SK-N-SH (cell line): ENCODE measurements around the gene ISY1. TPM values are rescaled to one million over a fixed set of nuclear protein-coding genes. Genes with fewer than 3 reads are reported as not detected.
"Not testable (repeated sequence)": the region's sequence is repeated elsewhere in the genome, so short reads cannot be mapped to it uniquely, and the experiment has no call there.

Experiments
- CTCF ChIA-PET: fragments of 300-600, 350-600 bp; formaldehyde crosslinking; extraction: SDS; loops from one replicate; lab custom pipeline; 2021; lab: Yijun Ruan, JAX
- POLR2A ChIA-PET: fragments of 350-600 bp; sonication (Branson Sonifier 250); formaldehyde crosslinking; extraction: SDS; loops from one replicate; lab custom pipeline; 2020; ENCODE audit warnings: antibody characterized with exemption, inconsistent platforms; lab: Yijun Ruan, JAX
- DNase-seq: peaks from one replicate; pipeline ENCODE4 v3.0.0; 2012
- H2AFZ ChIP-seq: fragments of 200-600 bp; sonication (generic); 2 replicates; pipeline ENCODE4 v1.8.1; 2016; ENCODE audit warnings: antibody characterized with exemption, mild to moderate bottlenecking, low read depth
- H3F3A ChIP-seq: fragments of 200-600 bp; sonication (generic); replicated peaks from 2 replicates; pipeline ENCODE3; 2016; ENCODE audit warnings: antibody characterized with exemption, mild to moderate bottlenecking; ENCODE audit not compliant: insufficient read depth
- H3K27ac ChIP-seq, 2 experiments: fragments of 200-500 bp in 1 of 2; fragments of 200-600 bp in 1 of 2; sonication (Bioruptor generic) in 1 of 2; sonication (generic), shearing (Covaris generic) in 1 of 2; 2 replicates each; pipeline versions ENCODE4 v1.5.1 to v1.6.1; 2014 to 2016; ENCODE audit warnings: low read depth in 2 of 2, inconsistent platforms in 1 of 2, low read length in 1 of 2, mild to moderate bottlenecking in 1 of 2, mixed read lengths in 1 of 2
- H3K27me3 ChIP-seq: fragments of 200-600 bp; sonication (generic), shearing (Covaris generic); 2 replicates; pipeline ENCODE4 v1.6.1; 2016; ENCODE audit warnings: mixed run types; ENCODE audit not compliant: insufficient read depth
- H3K36me3 ChIP-seq, 2 experiments: fragments of 200-500 bp in 1 of 2; fragments of 200-600 bp in 1 of 2; sonication (Bioruptor generic) in 1 of 2; sonication (generic) in 1 of 2; replicated peaks in 1 of 2; 2 replicates each; pipeline versions ENCODE3 to v1.5.1; 2014 to 2016; ENCODE audit warnings: low read length in 1 of 2, mild to moderate bottlenecking in 1 of 2; ENCODE audit not compliant: insufficient read depth in 2 of 2, control insufficient read depth in 1 of 2
- H3K4me1 ChIP-seq, 2 experiments: fragments of 200-500 bp in 1 of 2; fragments of 200-600 bp in 1 of 2; sonication (Bioruptor generic) in 1 of 2; sonication (generic), shearing (Covaris generic) in 1 of 2; 2 replicates each; pipeline versions ENCODE4 v1.5.1 to v1.6.1; 2014 to 2016; ENCODE audit warnings: low read depth in 1 of 2, low read length in 1 of 2, mixed run types in 1 of 2; ENCODE audit not compliant: insufficient read depth in 2 of 2, control insufficient read depth in 1 of 2
- H3K4me2 ChIP-seq: fragments of 200-600 bp; sonication (generic), shearing (Covaris generic); 2 replicates; pipeline ENCODE4 v1.6.1; 2017; ENCODE audit warnings: mixed run types
- H3K4me3 ChIP-seq, 2 experiments: fragments of 200-500 bp in 1 of 2; fragments of 200-600 bp in 1 of 2; sonication (Bioruptor generic) in 1 of 2; sonication (generic), shearing (Covaris generic) in 1 of 2; 2 replicates each; pipeline versions ENCODE4 v1.5.1 to v1.8.1; 2014 to 2016; ENCODE audit warnings: low read depth in 2 of 2, inconsistent platforms in 1 of 2, low read length in 1 of 2, mild to moderate bottlenecking in 1 of 2, mixed read lengths in 1 of 2, moderate library complexity in 1 of 2
- H3K79me2 ChIP-seq: fragments of 200-600 bp; sonication (generic); 2 replicates; pipeline ENCODE4 v1.8.1; 2017; ENCODE audit warnings: mild to moderate bottlenecking; ENCODE audit not compliant: insufficient read depth
- H3K9ac ChIP-seq: fragments of 200-600 bp; sonication (generic); 2 replicates; pipeline ENCODE4 v1.6.1; 2017; ENCODE audit warnings: mixed run types
- H3K9me2 ChIP-seq: fragments of 200-600 bp; sonication (generic); 2 replicates; pipeline ENCODE4 v1.6.1; 2017; ENCODE audit warnings: mixed run types
- H3K9me3 ChIP-seq: fragments of 200-600 bp; sonication (generic); 2 replicates; pipeline ENCODE4 v1.6.1; 2017; ENCODE audit warnings: mixed run types, mild to moderate bottlenecking, moderate library complexity
- H4K20me1 ChIP-seq: fragments of 200-600 bp; sonication (generic); 2 replicates; pipeline ENCODE4 v1.6.1; 2017; ENCODE audit warnings: mild to moderate bottlenecking, mixed run types; ENCODE audit not compliant: insufficient read depth
- CHD2 ChIP-seq: fragments of 150-350 bp; IDR thresholded peaks from 2 replicates; pipeline ENCODE4 v1.6.1; 2018; ENCODE audit warnings: low read length; ENCODE audit not compliant: partially characterized antibody
- EZH2phosphoT487 ChIP-seq: fragments of 200-600 bp; sonication (generic); IDR thresholded peaks from 2 replicates; pipeline ENCODE4 v1.6.1; 2017; ENCODE audit warnings: low read depth, mixed run types, mild to moderate bottlenecking, antibody characterized with exemption, moderate library complexity, borderline replicate concordance
- GATA2 ChIP-seq: sonication (generic); formaldehyde crosslinking; IDR thresholded peaks from 2 replicates; pipeline ENCODE4 v1.5.0; 2020; ENCODE audit warnings: mild to moderate bottlenecking, missing genetic modification reagents
- MXI1 ChIP-seq: IDR thresholded peaks from 2 replicates; pipeline ENCODE4 v1.6.1; 2012; ENCODE audit warnings: mild to moderate bottlenecking, low read depth, low read length, improper control_type of control experiment
- NRF1 ChIP-seq: IDR thresholded peaks from 2 replicates; pipeline ENCODE4 v1.6.1; 2012; ENCODE audit warnings: low read depth, mild to moderate bottlenecking, low read length
- RFX5 ChIP-seq: IDR thresholded peaks from 2 replicates; pipeline ENCODE4 v1.6.1; 2012; ENCODE audit warnings: mild to moderate bottlenecking, improper control_type of control experiment, low read length
- USF2 ChIP-seq: fragments of 150-350 bp; IDR thresholded peaks from 2 replicates; pipeline ENCODE4 v1.6.1; 2017; ENCODE audit warnings: antibody characterized with exemption, low read length, low read depth, borderline replicate concordance
- WGBS: methylation state at CpG from one replicate; pipeline ENCODE4 v1.1.6; 2017; ENCODE audit warnings: low lambda C conversion rate; 5-methylcytosine and 5-hydroxymethylcytosine counted together
- polyA plus RNA-seq, 3 experiments: library from polyadenylated mRNA; depleted of rRNA; stranded (reverse); fragments of >200 nt; gene quantifications; 2 replicates each; pipeline ENCODE4 v1.2.3, GENCODE V29; 2012
- TF ChIP-seq, protein P1 (sequence below): IDR thresholded peaks from 2 replicates; pipeline ENCODE4 v1.6.1; 2012; ENCODE audit warnings: mild to moderate bottlenecking, low read depth, low read length, moderate library complexity
- TF ChIP-seq, protein P2 (sequence below): IDR thresholded peaks from 2 replicates; pipeline ENCODE4 v1.4.0; 2012; ENCODE audit warnings: low read depth

The ISY1 gene
- polyA plus RNA-seq, 1 of the 3 experiments (the other 2 are of a cell fraction): 20.9 TPM

DNA sequence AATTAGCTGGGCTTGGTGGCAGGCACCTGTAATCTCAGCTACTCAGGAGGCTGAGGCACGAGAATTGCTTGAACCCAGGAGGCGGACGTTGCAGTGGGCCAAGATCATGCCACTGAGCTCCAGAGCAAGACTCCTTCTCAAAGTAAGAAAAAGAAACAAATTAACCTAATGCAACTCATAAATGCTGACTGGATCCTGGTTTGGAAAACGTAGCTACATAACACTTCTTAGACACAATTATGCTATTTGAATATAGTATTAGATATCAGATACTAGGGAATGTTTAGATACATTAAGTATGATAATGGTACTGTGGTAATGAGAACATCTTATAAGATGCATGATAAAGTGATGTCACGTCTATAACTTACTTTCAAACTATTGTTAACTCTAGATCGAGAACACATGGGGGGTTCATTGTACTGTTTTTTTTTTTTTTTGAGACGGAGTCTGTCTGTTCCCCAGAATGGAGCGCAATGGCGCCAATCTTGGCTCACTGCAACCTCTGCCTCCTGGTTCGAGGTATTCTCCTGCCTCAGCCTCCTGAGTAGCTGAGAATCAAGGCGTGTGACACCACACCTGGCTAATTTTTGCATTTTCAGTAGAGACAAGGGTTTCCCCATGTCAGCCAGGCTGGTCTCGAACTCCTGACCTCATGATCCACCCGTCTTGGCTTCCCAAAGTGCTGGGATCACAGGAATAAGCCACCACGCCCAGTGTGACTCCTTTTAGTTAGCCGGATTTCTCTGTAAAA, 5.9 kb upstream of the ISY1 start:
- Histone ChIP-seq H3K36me3 (peaks cover 42 to 57% of the 10 kb centered on the region in 2 experiments), H3K9me2 (no peaks in the 10 kb centered on the region), H3K79me2 (peaks cover 45% of the 10 kb centered on the region), H3K4me3 (no peak overlapping the region), H3K9ac (no peak overlapping the region), H3K4me2 (no peak overlapping the region), H2AFZ (no peak overlapping the region), H3K4me1 (peaks cover 0 to 11% of the 10 kb centered on the region in 2 experiments; a peak in 1 of 4 replicates), H4K20me1 (peaks cover 10% of the 10 kb centered on the region), H3K27me3 (no peaks in the 10 kb centered on the region), H3K27ac (no peak overlapping the region), H3F3A (peaks cover 69% of the 10 kb centered on the region), H3K9me3 (no peaks in the 10 kb centered on the region)
- 96% methylated on average over 15 of the region's 15 CpGs for WGBS
- no peak for TF ChIP-seq MXI1
- no peak for TF ChIP-seq EZH2phosphoT487
- TF ChIP-seq NRF1: no peak
- TF ChIP-seq, protein P1, sequence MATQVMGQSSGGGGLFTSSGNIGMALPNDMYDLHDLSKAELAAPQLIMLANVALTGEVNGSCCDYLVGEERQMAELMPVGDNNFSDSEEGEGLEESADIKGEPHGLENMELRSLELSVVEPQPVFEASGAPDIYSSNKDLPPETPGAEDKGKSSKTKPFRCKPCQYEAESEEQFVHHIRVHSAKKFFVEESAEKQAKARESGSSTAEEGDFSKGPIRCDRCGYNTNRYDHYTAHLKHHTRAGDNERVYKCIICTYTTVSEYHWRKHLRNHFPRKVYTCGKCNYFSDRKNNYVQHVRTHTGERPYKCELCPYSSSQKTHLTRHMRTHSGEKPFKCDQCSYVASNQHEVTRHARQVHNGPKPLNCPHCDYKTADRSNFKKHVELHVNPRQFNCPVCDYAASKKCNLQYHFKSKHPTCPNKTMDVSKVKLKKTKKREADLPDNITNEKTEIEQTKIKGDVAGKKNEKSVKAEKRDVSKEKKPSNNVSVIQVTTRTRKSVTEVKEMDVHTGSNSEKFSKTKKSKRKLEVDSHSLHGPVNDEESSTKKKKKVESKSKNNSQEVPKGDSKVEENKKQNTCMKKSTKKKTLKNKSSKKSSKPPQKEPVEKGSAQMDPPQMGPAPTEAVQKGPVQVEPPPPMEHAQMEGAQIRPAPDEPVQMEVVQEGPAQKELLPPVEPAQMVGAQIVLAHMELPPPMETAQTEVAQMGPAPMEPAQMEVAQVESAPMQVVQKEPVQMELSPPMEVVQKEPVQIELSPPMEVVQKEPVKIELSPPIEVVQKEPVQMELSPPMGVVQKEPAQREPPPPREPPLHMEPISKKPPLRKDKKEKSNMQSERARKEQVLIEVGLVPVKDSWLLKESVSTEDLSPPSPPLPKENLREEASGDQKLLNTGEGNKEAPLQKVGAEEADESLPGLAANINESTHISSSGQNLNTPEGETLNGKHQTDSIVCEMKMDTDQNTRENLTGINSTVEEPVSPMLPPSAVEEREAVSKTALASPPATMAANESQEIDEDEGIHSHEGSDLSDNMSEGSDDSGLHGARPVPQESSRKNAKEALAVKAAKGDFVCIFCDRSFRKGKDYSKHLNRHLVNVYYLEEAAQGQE: no peak
- no peak for TF ChIP-seq GATA2
- TF ChIP-seq RFX5: no peak
- TF ChIP-seq USF2: no peak
- TF ChIP-seq, protein P2, sequence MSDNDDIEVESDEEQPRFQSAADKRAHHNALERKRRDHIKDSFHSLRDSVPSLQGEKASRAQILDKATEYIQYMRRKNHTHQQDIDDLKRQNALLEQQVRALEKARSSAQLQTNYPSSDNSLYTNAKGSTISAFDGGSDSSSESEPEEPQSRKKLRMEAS: no peak
- TF ChIP-seq CHD2: no peak
- DNase-seq: no peak
- ChIA-PET POLR2A (no interaction called here), CTCF (interaction anchor here (0.9 to 3.9 kb wide), 3 partner anchors 19 to 196 kb away, joined by 3 to 17 read pairs (median 11); no protein-coding TSS in a partner anchor)

DNA sequence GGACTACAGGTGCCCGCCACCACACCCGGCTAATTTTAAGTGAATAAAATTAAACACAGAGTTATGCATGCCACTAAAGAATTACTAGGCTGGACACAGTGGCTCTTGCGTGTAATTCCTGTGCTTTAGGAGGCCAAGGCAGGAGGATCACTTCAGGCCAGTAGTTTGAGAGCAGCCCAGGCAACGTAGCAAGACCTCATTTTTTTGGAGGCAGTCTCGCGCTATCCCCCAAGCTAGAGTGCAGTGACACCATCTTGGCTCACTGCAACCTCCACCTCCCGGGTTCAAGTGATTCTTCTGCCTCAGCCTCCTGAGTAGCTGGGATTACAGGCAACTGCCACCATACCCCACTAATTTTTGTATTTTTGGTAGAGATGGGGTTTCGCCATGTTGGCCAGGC, 4.7 kb upstream of the ISY1 start:
- POLR2A ChIA-PET, H3K27ac ChIP-seq, H3K9me3 ChIP-seq, H3K27me3 ChIP-seq, H3K4me2 ChIP-seq, H3K9me2 ChIP-seq, H3K4me3 ChIP-seq, H4K20me1 ChIP-seq, H3K9ac ChIP-seq, DNase-seq, H2AFZ ChIP-seq: not testable (repeated sequence)
- Histone ChIP-seq H3K36me3 (peaks cover 31 to 45% of the 10 kb centered on the region in 2 experiments), H3F3A (peaks cover 66% of the 10 kb centered on the region), H3K79me2 (peaks cover 35% of the 10 kb centered on the region), H3K4me1 (peaks cover 0 to 11% of the 10 kb centered on the region in 2 experiments; a peak in 1 of 4 replicates)
- CTCF ChIA-PET: interaction anchor here (2.3 to 3.9 kb wide), 2 partner anchors 80 to 195 kb away, joined by 11 to 17 read pairs; no protein-coding TSS in a partner anchor
- 90% methylated on average over 8 of the region's 8 CpGs for WGBS
